Uterus (tissue), 4 donors: ENCODE results near the gene GCHFR. TPM values are rescaled to one million over a fixed set of nuclear protein-coding genes. Genes with fewer than 3 reads are reported as not detected.

ENCODE experiments used
- DNase-seq, 2 donors: peaks; one replicate each; pipeline ENCODE4 v3.0.0-alpha.2; 2019 to 2020
- H3K27ac ChIP-seq, 2 donors: fragments of 200-600 bp; sonication (generic); 1 replicate in 1 of 2; 2 replicates in 1 of 2; pipeline ENCODE4 v1.5.1; 2016 to 2018
- H3K27me3 ChIP-seq, 2 donors: fragments of 200-600 bp; sonication (generic); one replicate each; pipeline ENCODE4 v1.5.1; 2018 to 2019; ENCODE audit warnings: control low read depth in 1 of 2
- H3K36me3 ChIP-seq, 2 donors: fragments of 200-600 bp; sonication (generic); one replicate each; pipeline ENCODE4 v1.5.1; 2019; ENCODE audit warnings: control low read depth in 1 of 2
- H3K4me1 ChIP-seq, 2 donors: fragments of 200-600 bp; sonication (generic); one replicate each; pipeline ENCODE4 v1.5.1; 2018 to 2019; ENCODE audit warnings: control low read depth in 1 of 2
- H3K4me3 ChIP-seq, 2 donors: fragments of 200-600 bp; sonication (generic); 1 replicate in 1 of 2; 2 replicates in 1 of 2; pipeline ENCODE4 v1.5.1; 2018 to 2019; ENCODE audit warnings: mild to moderate bottlenecking in 1 of 2
- H3K9me3 ChIP-seq, 2 donors: fragments of 200-600 bp; sonication (generic); one replicate each; pipeline ENCODE4 v1.5.1; 2019; ENCODE audit warnings: control low read depth in 1 of 2
- CTCF ChIP-seq, 4 experiments: fragments of 200-600 bp in 2 of 4; fragments of 450-650 bp in 2 of 4; sonication (generic) in 2 of 4; IDR thresholded peaks; one replicate each; pipeline ENCODE4 v1.5.1; 2016 to 2019; ENCODE audit warnings: antibody characterized with exemption in 4 of 4, mild to moderate bottlenecking in 2 of 4, moderate library complexity in 1 of 4
- POLR2A ChIP-seq, 2 donors: fragments of 450-650 bp; IDR thresholded peaks; one replicate each; pipeline ENCODE4 v1.6.1; 2016; ENCODE audit warnings: antibody characterized with exemption in 2 of 2, mild to moderate bottlenecking in 1 of 2, moderate library complexity in 1 of 2
- intact Hi-C: fragments of 100-400 bp; cut with DNase I; formaldehyde crosslinking; loops from one replicate; pipeline ENCODE4 v1.15.1; 2023; ENCODE audit warnings: low total_unique reads
- total RNA-seq, 4 donors: library from RNA; depleted of rRNA in 3 of 4; stranded (reverse); fragments of >200 nt in 3 of 4; gene quantifications; one replicate each; pipeline versions ENCODE4 v1.1.0 to v1.2.4, GENCODE V29; 2014 to 2023
- donor health status: DM: yes; HTN: yes; CAD: no.

Gene GCHFR
- total RNA-seq, 4 donors from 2014 or later = 6.2 to 113 (median 34.5) TPM

- TF ChIP-seq CTCF (IDR thresholded peaks at IDR 0.05) (no peak), POLR2A (IDR thresholded peaks at IDR 0.05) (no peak)
- intact Hi-C loops = no loop called here
- Histone ChIP-seq H3K36me3 (no peaks in the 10 kb centered on the region), H3K27ac (no peak overlapping the region), H3K4me3 (no peak overlapping the region), H3K9me3 (no peaks in the 10 kb centered on the region), H3K4me1 (no peaks in the 10 kb centered on the region), H3K27me3 (no peaks in the 10 kb centered on the region)
- no peak for DNase-seq
These were observed 40.9 kb upstream of the GCHFR start for GRCh38 chr15:40722934-40723333.

GRCh38 chr15:40723919-40724318 lies 39.9 kb upstream of the GCHFR start:
- Histone ChIP-seq H3K27me3 (no peaks in the 10 kb centered on the region), H3K27ac (no peak overlapping the region), H3K9me3 (no peaks in the 10 kb centered on the region), H3K36me3 (no peaks in the 10 kb centered on the region), H3K4me1 (no peaks in the 10 kb centered on the region), H3K4me3 (no peak overlapping the region)
- TF ChIP-seq POLR2A (IDR thresholded peaks at IDR 0.05) = no peak
- TF ChIP-seq CTCF (IDR thresholded peaks at IDR 0.05) = no peak
- DNase-seq = no peak
- intact Hi-C loops = no loop called here

DNA sequence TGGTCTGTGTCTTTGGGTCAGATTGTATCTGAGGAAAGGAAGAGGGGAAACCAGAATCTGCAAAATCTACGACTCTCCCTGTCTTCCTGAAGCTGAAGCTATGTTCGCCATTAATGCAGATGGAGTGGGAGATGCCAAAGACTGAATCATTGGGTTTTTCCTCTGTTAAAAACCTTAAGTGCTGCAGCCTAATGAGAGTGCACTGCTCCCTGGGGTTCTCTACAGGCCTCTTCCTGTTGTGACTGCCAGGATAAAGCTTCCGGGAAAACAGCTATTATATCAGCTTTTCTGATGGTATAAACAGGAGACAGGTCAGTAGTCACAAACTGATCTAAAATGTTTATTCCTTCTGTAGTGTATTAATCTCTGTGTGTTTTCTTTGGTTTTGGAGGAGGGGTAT lies 32.8 kb upstream of the GCHFR start:
- Histone ChIP-seq H3K4me3 (no peak overlapping the region), H3K27ac (no peak overlapping the region), H3K4me1 (no peaks in the 10 kb centered on the region), H3K27me3 (no peaks in the 10 kb centered on the region), H3K9me3 (no peaks in the 10 kb centered on the region), H3K36me3 (no peaks in the 10 kb centered on the region)
- TF ChIP-seq POLR2A (IDR thresholded peaks at IDR 0.05) = no peak
- TF ChIP-seq CTCF (IDR thresholded peaks at IDR 0.05) = no peak
- DNase-seq = no peak
- intact Hi-C loops = no loop called here

DNA sequence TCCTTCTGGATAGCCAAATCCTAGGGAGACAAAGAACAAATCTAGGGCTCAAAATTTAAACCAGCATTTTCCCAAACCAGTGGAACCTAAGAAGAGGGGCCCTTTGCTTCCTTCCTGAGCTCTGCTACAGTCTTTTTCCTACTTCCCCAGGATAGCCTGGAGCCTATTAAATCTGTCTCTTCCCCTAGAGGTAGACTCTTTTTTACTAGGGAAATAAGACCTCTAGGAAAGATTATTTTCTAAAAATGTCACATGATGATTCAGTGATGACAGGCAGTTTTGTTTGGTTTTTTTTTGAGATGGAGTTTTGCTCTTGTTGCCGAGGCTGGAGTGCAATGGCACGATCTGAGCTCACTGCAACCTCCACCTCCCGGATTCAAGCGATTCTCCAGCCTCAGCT lies 27.3 kb upstream of the GCHFR start:
- intact Hi-C loops = no loop called here
- no peak for TF ChIP-seq POLR2A (IDR thresholded peaks at IDR 0.05)
- no peak for TF ChIP-seq CTCF (IDR thresholded peaks at IDR 0.05)
- Histone ChIP-seq H3K4me1 (no peaks in the 10 kb centered on the region), H3K27me3 (no peaks in the 10 kb centered on the region), H3K36me3 (no peaks in the 10 kb centered on the region), H3K4me3 (no peak overlapping the region), H3K27ac (no peak overlapping the region), H3K9me3 (no peaks in the 10 kb centered on the region)
- DNase-seq = no peak

- intact Hi-C loops = no loop called here
- Histone ChIP-seq H3K36me3 (no peaks in the 10 kb centered on the region), H3K4me3 (no peak overlapping the region), H3K9me3 (no peaks in the 10 kb centered on the region), H3K27me3 (no peaks in the 10 kb centered on the region), H3K27ac (no peak overlapping the region), H3K4me1 (no peaks in the 10 kb centered on the region)
- DNase-seq = no peak
- TF ChIP-seq POLR2A (IDR thresholded peaks at IDR 0.05) = no peak
- TF ChIP-seq CTCF (IDR thresholded peaks at IDR 0.05) = no peak
These were observed 26.8 kb upstream of the GCHFR start for GRCh38 chr15:40737048-40737447.
